Activated CD8-positive, alpha-beta memory T cell treated with anti-CD3 and anti-CD28 coated beads for 4 hours (primary cell): ENCODE results near the gene ZACN.
A peak's percentile ranks its signal among the peaks of the same experiment; 100 is the strongest.

ENCODE experiments used
- DNase-seq, 2 donors: peaks; one replicate each; pipeline ENCODE4 v3.0.0-alpha.2; 2020; ENCODE audit warnings: low read depth in 2 of 2

Gene ZACN

DNA sequence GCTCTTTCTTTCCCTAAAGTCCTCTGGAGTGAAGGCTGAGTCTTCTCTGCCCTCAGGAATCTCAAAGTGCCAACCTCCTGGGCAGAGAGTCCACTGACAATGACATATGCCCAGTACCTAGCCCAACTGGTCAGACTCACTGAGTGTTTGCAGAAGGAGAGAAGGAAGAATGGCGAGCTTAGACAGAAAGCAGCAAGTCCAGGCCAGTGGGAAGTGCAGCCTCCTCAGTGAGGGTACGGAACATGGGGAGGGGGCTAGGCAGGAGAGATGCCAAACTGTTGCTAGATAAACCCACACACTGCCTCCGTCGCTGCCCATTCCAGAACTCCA, 23.9 kb downstream of the ZACN start:
- DNase-seq = no peak

DNA sequence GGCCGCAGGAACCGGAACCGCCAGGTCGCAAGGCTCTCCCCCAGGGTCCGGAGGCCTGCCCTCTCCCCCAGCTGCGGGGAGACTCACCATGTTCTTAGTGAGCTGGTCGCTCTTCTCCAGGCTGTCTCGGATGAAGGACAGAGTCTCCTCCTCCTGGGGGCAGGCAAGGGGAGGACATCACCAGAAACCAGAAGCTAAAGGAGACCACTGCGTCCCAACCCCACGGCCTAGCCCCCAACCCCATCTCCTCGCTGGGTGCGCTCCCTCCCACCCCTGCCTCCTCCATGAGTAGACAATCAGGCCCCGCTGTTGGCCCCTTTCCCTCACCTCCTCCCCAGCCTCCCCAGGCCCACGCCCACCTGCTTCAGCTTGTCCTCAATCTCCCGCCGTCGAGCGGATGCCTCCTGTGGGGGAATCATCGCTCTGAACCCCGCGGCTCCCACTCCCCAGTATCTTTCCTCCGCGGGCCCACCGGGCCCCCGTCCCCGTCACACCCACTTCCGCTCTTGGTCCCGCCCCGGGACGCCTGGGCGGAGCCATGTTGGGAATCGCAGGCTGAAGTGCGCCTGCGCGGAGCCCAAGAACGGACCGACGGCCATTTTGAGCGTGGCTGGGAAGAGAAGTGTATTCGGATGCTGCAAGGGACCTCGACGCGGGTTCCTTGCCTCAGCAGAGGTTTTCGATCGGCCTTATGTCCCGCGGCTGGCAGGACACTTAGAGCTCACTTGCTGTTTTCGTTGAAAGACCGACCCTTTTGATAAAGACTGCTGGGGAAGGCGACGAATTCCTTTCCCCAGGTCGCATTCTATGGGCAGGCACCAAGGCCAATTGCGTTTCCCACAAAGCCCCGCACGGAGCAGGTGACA, 24.5 kb downstream of the ZACN start, which contains the start of gene EXOC7:
EXOC7 (minus strand) TSS at position 514 of the 866 bp plus-strand sequence; CDS start at position 419, 95 bp downstream.
- DNase-seq = peak; percentile 82 to 87

DNA sequence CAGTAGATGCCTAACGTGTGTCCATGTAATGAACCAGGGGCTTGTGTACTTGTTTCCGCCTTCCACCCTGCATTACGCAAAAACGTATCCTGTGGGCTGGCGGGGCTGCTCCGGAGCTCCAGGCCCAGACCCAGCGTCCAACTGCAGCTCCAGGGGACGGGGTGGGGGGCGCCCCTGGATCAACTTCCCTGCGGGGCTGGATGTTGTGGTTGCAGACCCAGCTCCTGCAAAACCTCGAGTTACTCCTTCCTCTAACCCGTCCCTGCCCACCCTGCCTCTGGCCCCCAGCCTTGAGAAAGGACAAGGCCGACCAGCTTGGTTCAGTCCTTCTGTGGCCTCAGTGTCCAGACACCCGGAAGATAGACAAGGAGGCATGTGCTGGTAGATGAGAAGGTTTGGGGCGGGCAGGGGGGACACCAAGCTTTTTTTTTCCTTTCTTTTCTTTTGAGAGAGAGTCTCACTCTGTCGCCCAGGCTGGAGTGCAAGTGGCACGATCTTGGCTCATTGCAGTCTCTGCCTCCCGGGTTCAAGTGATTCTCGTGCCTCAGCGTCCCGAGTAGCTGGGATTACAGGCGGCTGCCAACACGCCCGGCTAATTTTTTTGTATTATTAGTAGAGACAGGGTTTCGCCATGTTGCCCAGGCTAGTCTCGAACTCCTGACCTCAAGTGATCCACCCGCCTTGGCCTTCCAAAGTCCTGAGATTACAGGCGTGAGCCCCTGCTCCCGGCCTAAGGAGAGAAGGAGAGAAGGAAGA, 25.3 kb downstream of the ZACN start:
- no peak for DNase-seq

DNA sequence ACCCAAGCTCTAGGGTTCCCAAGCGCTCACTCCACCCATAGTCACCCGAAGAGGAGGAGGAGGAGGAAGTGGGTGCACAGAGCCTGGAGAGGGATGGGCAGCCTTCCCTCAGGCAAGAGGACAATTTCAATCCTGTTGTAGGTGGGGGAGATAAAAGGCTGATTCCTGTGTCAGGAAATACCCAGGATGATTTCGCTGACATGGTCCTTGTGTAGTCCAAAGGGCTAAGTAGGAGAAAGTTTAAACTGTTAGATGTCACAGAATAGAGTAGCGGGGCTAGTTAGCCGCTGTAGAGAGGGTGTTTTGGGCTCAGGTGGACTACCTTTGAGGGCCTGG, 25.9 kb downstream of the ZACN start:
- no peak for DNase-seq

DNA sequence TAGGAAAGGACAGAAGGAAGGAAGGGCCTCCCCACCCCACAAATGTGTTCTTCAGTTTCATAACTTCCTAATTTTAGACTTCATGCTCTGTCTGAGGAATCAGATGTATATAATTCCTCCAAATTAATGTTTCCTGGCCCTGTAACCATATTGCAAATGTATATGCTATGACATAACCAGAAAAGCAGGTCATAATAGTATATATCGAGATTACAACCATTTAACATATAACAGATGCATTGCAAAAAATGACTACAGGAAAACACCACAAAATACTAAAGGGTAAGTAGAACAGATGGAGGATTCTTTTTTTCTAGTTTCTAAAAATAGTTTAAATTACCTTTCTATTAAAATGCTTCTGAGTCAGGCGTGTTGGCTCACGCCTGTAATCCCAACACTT, 27.7 kb downstream of the ZACN start:
- DNase-seq = no peak

- DNase-seq = no peak
These were observed 28.5 kb downstream of the ZACN start for GRCh38 chr17:76107509-76107908.

GRCh38 chr17:76111956-76112355, 33.0 kb downstream of the ZACN start:
- DNase-seq = no peak

DNA sequence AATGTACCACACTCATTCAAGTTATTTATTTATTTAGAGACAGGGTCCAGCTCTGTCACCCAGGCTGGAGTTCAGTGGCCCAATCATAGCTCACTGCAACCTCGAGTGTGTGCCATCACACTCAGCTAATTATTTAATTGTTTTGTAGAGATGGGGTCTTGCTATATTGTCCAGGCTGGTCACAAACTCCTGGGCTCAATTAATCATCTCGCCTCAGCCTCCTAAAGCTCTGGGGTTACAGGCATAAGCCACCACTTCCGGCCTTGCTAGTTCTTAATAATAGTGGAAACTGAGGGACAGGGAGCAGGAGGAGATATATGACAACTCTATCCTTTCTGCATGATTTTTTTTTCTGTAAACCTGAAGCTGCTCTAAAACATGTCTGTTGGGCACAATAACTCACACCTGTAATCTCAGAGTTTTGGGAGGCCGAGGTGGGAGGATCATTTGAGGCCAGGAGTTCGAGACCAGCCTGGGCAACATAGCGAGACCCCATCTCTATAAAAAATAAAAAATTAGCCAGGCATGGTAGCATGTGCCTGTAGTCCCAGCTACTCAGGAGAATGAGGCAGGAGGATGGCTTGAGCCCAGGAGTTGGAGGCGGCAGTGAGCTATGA, 36.3 kb downstream of the ZACN start:
- no peak for DNase-seq

DNA sequence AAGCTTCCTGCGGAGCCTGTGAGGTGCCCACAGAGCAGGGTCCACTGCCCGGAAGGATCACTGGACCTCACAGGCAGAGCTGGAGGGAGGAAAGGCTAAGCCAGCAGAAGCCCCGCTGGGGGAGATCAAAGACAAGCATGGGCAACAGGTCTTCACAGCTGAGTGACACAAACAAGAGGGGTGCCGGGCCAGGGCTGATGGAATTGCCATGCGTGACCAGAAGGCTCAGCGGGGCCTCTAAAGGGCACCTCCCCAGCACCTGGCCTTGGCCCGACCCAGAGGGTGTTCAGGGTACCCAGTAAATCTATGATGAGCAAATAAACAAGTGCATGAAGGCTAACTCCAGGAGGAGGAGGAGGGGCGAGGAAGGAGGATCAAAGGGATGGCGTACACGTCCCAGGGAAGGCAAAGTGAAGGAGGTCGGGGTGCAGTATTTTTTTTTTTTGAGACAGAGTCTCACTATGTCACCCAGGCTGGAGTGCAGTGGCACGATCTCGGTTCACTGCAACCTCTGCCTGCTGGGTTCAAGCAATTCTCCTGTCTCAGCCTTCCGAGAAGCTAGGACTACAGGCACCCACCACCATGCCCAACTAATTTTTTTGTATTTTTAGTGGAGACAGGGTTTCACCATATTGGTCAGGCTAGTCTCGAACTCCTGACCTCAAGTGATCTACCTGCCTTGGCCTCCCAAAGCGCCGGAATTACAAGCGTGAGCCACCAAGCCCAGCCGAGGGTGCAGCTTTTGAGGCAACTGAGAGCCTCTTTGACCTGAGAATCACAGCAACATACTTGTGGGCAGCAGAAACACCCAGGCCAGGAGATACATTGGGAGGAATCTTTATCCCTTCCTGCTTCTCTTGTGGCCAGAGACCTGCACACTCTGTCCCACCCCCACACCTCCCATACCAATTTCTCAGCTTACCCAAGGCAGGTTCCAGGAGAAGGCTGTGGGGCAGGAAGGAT, 40.7 kb downstream of the ZACN start:
- DNase-seq = no peak

DNA sequence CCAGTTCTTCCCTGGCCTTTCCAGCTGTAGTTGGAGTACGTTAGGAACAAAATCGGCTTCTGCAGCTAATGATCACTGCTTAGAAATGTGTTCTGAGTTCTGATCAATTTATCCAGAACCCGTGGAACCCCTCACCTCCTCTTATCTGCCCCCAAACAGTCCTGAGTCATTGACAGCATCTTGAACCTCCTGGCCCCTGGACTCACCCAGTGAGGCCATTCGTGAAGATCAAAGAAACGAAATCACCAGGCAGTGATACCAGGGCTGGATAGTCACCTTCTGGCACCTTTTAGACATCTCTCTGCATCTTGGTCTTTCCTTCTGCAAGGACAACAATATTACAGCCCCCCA, 41.7 kb downstream of the ZACN start:
- no peak for DNase-seq

DNA sequence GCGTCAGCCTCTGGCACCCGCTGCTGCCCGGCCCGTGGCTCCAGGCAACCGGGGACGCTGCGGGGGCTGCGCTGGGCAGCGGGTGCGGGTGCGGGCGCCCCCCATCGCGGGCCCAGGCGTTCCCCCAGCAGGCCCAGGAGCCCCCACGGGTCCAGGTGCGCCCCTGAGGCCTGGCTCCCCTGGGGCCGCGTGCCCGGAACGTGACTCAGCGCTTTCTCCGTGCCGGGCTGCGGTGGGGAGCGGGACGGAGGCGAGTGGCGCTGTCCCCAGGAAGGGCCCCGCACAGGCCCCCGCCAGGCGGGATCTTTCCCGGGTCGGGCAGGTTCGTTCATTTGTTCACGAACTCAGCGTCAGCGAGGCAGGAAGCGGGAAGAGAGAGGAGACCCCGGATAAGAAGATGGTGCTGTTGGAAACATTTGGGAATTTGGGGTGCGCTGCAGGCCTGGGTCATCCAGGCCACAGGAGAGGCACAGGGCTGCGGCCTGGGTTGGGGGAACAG, 43.0 kb downstream of the ZACN start:
- DNase-seq = no peak

DNA sequence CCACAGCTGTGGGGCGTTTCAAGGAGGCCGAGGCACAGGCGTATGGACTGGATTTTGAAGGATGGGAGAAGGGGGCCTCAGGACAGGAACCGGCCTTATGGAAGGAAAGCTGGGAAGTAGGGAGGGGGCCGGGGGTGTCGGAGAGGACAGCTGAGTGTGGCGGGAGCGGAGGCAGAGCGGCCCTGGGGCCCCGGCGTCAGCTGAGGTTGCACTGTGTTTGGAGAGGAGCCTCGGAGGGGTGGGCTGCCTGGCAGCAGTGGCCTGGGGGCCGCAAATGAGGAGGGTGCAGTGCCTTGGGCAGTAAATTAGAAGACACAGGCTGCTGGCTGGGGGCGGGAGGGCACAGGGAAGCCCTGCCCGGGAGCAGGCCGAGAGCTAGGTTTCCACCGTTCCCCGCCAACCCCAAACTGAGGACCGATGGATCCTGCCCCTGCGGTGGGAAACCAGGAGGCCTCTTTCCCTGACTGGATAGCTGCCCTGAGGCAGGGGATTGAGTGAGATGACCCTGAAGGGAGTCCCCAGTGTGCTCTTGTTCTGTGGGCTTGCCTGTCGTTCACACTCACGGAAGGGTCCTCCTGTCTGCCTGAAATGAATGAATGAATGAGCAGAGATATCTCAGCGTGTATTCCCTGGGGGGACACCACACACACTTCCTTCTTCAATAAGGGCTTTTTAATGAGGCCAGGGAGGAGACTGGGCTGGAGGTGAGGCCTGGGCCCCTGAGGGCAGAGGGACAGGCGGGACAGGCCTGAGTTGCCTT, 43.6 kb downstream of the ZACN start:
- no peak for DNase-seq

- no peak for DNase-seq
These were observed 44.2 kb downstream of the ZACN start for GRCh38 chr17:76123191-76123499.

- no peak for DNase-seq
These were observed 45.0 kb downstream of the ZACN start for GRCh38 chr17:76123749-76124581.

GRCh38 chr17:76124582-76125390, 45.8 kb downstream of the ZACN start:
- no peak for DNase-seq

GRCh38 chr17:76125391-76125675, 46.4 kb downstream of the ZACN start:
- DNase-seq = no peak

DNA sequence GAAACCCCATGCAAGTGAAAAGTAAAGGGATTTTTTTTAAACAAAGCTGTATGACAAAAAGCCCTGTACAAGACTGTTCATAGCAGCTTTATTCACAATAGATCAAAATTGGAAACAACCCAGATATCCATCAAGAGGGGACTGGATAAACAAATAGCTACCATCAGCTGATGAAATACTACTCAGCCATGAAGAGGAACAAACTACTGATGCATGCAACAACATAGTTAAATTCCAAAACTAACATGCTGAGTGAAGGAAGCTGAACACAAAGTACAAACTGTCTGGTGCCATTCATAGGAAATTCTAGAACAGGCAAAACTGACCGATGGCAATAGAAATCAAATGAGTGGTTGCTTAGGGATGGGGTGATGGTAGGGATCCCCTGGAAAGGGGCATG, 46.9 kb downstream of the ZACN start:
- no peak for DNase-seq

- no peak for DNase-seq
These were observed 51.5 kb downstream of the ZACN start for GRCh38 chr17:76130473-76130872.

GRCh38 chr17:76131051-76131691, 52.2 kb downstream of the ZACN start:
- no peak for DNase-seq
